Amniotic stem cell (primary cell): ENCODE results near the gene GRM4.

ENCODE experiments used
- DNase-seq: peaks from one replicate; lab custom pipeline; 2025; lab: John Stamatoyannopoulos, UW

Gene GRM4

GRCh38 chr6:34142061-34142998 is 3.6 kb downstream of the GRM4 start:
- no peak for DNase-seq

DNA sequence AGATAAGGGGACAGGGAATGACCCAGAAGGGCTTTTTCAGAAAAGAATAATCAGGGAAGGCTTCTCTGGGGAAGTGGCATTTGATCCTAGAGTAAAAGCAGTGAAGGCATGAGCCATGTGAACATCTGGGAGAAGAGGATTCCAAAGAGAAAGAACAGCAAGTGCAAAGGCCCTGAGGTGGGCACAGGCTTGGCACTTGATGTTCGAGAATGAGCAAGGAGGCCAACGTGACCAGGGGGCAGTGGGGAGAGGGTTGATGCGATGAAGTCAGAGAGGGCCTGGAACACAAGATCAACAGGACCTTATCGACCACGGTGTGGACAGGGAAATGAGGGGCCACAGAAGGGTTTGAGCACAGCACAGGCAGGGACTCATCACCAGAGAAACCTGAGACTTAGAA is 5.8 kb downstream of the GRM4 start:
- no peak for DNase-seq

DNA sequence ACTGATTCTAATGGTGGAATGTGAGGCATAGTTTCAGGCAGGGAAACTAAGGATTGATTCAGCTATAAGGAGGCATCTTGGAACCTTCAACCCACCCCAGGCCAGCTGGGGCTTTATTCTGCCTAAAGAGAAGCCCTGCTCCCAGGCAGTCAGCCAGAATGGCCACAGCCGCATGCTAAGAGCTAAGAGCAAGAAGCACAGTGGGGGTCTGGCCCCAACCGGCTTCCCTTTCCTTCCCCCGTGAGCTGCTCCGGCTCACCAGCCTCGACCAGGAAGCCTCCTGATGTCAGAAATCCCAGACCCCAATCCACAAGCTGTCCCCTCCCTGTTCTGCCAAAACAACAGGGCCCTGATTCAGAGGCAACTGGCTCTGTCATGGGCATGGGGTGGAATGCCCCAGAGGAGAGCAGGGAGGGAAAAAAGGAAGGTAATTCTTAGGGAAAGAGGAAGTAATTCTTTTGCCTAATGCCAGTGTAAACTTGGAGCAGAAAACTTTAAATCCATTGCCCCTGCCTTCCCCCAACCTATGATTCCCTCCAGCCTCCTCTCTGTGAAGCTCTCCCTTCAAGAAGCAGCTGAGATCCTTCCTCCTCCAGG is 6.9 kb downstream of the GRM4 start:
- DNase-seq, result no peak

DNA sequence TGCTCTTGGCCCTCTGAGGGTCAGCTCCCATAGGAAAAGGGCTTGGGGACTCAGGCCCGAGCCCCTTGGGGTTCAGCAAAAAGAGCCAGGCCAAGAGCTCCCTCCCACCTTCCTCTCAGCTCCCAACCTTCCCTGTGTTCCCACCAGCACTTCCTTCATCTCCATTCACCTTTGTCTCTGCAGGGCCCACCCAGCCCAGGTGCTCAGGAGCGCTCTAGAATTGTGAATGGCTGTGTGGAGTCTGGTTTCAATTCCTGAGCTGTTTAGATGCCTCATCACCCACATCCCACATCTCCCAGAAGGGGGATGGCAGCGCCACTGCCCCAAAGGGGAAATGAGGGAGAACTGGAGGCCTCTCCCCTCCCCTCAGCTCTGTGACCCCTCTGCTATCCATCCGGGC is 7.7 kb downstream of the GRM4 start:
- no peak for DNase-seq

- DNase-seq, result no peak
These were observed 10.3 kb downstream of the GRM4 start for GRCh38 chr6:34135541-34135940.

DNA sequence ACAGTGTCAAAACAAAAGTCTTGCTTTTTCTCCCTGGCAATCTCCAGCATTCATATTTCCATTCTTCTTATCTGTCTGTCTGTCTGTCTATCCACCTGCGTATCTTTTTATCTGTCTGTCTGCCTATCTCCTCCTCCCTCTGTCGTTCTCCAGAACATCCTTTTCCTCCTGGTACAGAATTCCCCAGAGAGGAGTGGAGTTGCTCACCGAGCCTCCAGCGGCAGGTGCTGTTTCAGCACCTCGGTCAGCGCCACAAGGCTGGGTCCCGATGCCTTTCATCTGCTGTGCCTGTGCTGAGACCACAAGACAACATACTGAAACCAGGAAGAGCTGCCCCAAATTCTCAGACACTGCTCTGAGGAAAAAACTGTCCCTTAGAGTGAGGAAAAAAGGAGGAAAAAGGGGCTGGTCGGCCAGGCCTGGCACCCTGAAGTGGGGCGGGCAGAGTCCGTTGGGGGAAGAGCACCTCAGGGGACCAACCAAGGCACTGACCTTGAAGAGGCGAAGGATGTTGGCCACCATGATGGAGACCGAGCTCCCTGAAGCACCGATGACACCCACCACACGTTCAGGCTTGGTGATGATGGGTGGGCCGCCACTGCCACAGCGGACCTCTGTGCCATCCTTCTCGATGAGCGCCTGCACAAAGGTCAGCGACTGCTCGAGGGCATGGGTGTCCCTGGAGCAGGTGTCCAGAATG is 13.3 kb downstream of the GRM4 start:
- no peak for DNase-seq

GRCh38 chr6:34131326-34132290 is 14.3 kb downstream of the GRM4 start:
- no peak for DNase-seq

DNA sequence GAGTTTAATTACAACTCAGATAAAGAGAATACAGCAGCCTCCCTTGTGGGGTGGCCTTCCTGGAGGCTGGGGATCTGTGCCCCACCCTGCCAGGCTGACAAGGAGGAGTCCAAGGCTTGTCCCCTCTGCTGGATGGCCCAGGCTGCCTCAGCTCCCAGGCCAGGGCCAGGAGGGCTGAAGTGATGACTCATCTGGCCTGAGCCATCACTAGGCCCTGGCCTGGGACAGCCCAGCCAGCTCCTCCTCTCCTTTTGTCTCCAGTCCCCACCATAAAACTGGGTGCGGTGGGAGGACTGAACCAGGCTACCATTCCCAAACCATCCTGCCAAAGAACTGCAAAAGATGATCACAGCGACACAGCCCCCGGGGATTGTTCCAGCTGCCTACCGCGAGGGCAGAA is 15.0 kb downstream of the GRM4 start:
- DNase-seq, result no peak

- DNase-seq, result no peak
These were observed 16.1 kb downstream of the GRM4 start for GRCh38 chr6:34129753-34130152.

- no peak for DNase-seq
These were observed 17.8 kb downstream of the GRM4 start for GRCh38 chr6:34128045-34128444.

DNA sequence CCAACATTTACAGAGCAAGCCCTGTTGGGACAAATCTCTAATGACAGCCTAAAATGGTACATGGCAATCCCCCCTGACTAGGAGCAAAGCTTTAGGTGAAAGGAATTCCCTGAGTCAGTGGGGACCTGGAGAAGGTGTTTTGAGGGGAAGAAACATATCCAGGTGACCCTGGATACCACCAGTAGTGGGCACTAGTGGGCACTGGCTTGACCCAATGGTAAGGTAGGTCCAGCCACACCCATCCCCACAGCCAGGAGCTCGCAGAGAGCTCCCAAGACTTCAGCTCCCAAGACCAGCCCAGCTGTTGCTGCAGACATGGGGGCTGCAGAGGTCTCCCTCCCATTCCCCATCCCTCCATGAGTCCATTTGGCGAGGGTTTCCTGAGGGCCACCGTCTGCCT is 19.5 kb downstream of the GRM4 start:
- no peak for DNase-seq

DNA sequence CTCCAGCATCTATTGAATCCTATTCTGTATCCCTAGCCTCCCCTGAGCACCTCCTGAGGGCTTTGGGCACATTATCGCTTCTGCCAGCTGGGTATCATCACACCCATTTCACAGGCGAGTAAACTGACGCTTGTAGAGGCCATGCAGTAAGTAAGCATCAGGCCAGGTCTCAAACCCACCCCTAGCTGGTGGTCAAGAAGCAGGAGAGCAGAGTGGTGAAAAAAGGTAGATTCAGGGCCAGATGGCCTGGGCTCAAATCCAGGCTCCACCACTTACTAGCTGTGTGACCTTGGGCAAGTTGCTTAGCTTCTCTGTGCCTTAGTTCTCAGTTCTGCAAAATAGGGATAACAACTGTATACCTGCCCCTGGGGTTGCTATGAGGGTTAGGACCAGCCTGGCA is 19.9 kb downstream of the GRM4 start:
- DNase-seq, result no peak

DNA sequence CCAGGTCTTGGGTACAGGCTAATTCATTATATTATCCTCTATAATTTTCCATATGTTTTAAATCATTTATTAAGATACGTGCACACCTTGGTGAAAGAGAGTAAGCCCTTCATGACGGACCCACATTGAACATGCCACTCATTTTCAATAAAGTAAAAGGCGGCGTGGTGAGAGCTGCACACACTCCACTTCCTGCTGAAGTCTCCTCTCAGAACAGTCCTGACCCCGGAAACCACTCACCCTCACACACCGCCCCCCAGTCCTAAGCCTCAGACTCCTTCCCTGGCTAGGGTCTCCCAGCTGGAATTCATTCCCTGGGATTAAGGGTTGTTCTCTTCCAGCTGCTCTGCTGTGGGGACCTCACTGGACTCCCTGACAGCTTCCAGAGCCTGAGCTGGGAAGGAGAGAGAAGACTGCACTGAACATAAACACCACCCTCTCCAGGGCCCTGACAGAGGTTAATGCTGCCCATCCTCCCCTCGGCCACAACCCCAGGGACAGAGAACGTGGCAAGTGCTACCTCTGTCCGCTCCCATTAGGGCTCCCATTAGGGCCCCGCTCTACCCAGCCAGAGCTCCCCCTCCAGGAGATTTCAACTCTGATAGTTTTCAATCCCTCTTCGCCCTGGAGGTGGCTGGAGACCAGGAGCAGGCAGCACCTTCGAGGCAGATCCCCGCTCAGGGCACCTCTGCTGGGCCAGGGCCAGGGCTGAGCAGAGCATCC is 24.8 kb downstream of the GRM4 start:
- no peak for DNase-seq

GRCh38 chr6:34115915-34116314 is 30.0 kb downstream of the GRM4 start:
- no peak for DNase-seq

DNA sequence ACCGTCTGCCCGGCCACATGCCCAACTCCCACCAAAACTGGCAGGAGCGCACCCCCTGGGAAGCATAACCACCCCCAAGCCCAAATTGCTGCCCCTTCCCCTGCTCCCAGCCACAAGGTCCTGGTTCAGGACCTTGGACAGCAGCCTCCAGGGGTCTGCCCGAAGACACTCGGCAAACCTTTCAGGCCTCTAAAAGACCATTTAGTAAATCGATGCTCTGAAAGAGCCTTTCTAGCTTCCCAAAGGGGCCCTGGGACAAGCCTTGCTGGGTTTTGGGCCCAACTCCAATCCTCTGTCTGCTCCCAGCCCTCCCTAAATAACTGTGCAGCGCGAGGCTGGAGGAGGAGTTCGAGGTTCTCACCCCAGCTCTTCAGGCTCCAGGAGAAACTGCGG is 30.5 kb downstream of the GRM4 start:
- no peak for DNase-seq

GRCh38 chr6:34114695-34115402 is 31.0 kb downstream of the GRM4 start:
- no peak for DNase-seq

- no peak for DNase-seq
These were observed 32.4 kb downstream of the GRM4 start for GRCh38 chr6:34113532-34113931.

GRCh38 chr6:34112126-34112525 is 33.8 kb downstream of the GRM4 start:
- DNase-seq, result no peak

DNA sequence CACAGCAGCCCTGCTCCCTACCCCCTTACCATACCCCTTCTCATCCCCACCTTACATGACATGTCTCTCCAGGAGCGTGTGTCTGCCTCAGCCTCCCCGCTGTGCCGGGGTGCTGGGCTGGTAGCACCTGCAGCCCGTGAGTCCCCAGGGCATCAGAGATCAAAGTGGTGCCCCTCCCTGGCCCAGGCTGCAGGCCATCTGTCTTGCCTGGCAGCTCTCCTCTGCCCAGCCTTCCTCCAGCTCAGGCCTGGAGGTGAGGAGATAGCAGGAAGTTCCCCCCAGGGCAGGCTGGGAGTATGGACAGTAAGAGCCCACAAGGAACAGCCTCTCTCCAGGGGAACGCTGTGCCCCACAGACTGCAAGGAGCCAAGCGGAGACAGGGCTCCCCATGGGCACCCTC is 35.3 kb downstream of the GRM4 start:
- no peak for DNase-seq

DNA sequence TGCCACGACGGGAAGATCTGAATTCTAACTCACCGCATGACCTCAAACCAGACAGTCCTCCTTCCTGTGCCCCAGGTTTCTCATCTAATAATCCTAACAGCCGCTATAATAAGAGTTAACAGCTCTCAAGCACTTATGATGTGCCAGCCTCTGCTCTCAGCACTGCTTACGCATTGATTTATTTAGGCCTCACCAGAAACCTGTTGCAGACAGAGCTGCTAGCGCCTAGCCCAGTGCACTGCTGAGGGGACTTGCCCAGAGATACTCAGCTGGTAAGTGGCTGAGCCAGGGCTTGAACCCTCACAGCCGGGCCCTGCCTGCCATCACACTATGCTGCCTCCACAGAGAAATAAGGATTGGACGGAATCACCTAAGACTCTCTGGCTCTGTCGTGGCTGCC is 37.7 kb downstream of the GRM4 start:
- no peak for DNase-seq

DNA sequence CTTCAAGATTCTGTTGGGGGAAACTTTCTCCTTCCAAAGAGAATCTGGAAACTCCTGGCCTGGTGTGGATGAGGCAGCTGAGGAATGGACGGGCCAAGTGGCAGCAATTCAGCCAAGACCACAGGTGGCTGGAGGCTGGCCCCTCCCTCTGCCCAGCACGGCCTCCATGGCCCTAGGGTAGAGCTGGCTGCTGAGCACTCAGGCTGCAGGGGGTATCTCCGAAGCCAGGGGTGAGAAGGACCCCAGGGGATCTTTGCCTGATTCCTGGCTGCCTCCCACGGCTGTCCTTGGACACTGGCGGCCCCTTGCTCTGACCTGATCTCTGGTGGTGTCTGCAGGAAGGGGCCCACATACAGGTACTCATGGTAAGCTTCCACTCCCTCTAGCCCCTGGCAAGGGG is 39.0 kb downstream of the GRM4 start:
- DNase-seq, result no peak
